Esophagus (tissue), 2 donors: ENCODE data around the gene BHLHA9. TPM values are rescaled to one million over a fixed set of nuclear protein-coding genes. Genes with fewer than 3 reads are reported as not detected.

Experiments
- H3K27ac ChIP-seq, 2 donors: one replicate each; pipeline ENCODE4 v1.5.1; 2013; ENCODE audit warnings: low read depth in 2 of 2, mild to moderate bottlenecking in 2 of 2, inconsistent platforms in 1 of 2, low read length in 1 of 2, moderate library complexity in 1 of 2
- H3K27me3 ChIP-seq, 2 donors: one replicate each; pipeline ENCODE4 v1.6.1; 2013; ENCODE audit warnings: low read length in 2 of 2, control low read depth in 1 of 2, mild to moderate bottlenecking in 1 of 2; ENCODE audit not compliant: insufficient read depth in 2 of 2, control insufficient read depth in 1 of 2
- H3K36me3 ChIP-seq, 2 donors: one replicate each; pipeline ENCODE4 v1.6.1; 2013; ENCODE audit warnings: low read length in 1 of 2; ENCODE audit not compliant: control insufficient read depth in 2 of 2, insufficient read depth in 2 of 2
- H3K4me1 ChIP-seq, 2 donors: one replicate each; pipeline ENCODE4 v1.6.1; 2013; ENCODE audit warnings: low read length in 1 of 2; ENCODE audit not compliant: control insufficient read depth in 2 of 2, insufficient read depth in 2 of 2
- H3K4me3 ChIP-seq, 2 donors: one replicate each; pipeline ENCODE4 v1.5.1; 2013; ENCODE audit warnings: low read length in 2 of 2, mild to moderate bottlenecking in 2 of 2, low read depth in 1 of 2, moderate library complexity in 1 of 2
- H3K9me3 ChIP-seq, 2 donors: one replicate each; pipeline ENCODE4 v1.6.1; 2013; ENCODE audit warnings: mild to moderate bottlenecking in 2 of 2, low read depth in 1 of 2, low read length in 1 of 2, moderate library complexity in 1 of 2; ENCODE audit not compliant: control insufficient read depth in 2 of 2, insufficient read depth in 1 of 2
- WGBS, 2 donors: extraction: QIAGEN DNeasy Blood & Tissue Kit; methylation state at CpG; one replicate each; pipeline ENCODE4 v1.1.7; 2013; 5-methylcytosine and 5-hydroxymethylcytosine counted together
- polyA plus RNA-seq, 2 donors: library from polyadenylated mRNA; stranded (reverse); fragments of 200-250 nt; gene quantifications; one replicate each; pipeline ENCODE4 v1.2.3, GENCODE V29; 2013
- donor health status: healthy with polysubstance abuse.
- donor health status: Bipolar disorder and iron deficiency.

The BHLHA9 gene
- polyA plus RNA-seq, 2 donors, result not detected

GRCh38 chr17:1290676-1291075 is 20.4 kb downstream of the BHLHA9 start:
- Histone ChIP-seq H3K9me3 (peaks cover 0 to 2% of the 10 kb centered on the region in 2 donors), H3K27me3 (no peaks in the 10 kb centered on the region)
- WGBS, 2 donors, result 93 to 95% methylated on average over 13 of the region's 13 CpGs

GRCh38 chr17:1294157-1294717 is 24.0 kb downstream of the BHLHA9 start:
- WGBS, 2 donors, result 62 to 71% methylated on average over 12 of the region's 12 CpGs
- Histone ChIP-seq H3K36me3 (no peaks in the 10 kb centered on the region), H3K9me3 (no peaks in the 10 kb centered on the region), H3K27me3 (no peaks in the 10 kb centered on the region), H3K27ac (no peak overlapping the region), H3K4me3 (no peak overlapping the region), H3K4me1 (peaks cover 0 to 3% of the 10 kb centered on the region in 2 donors)

More at GRCh38 chr17:1290676-1291075, 20.4 kb downstream of the BHLHA9 start:
- no peaks in the 10 kb centered on the region for H3K4me1 ChIP-seq
- H3K36me3 ChIP-seq, result no peaks in the 10 kb centered on the region
- no peak overlapping the region for H3K27ac ChIP-seq
- no peak overlapping the region for H3K4me3 ChIP-seq

- Histone ChIP-seq H3K36me3 (no peaks in the 10 kb centered on the region), H3K4me3 (no peak overlapping the region), H3K4me1 (peaks cover 0 to 3% of the 10 kb centered on the region in 2 donors), H3K9me3 (no peaks in the 10 kb centered on the region), H3K27ac (no peak overlapping the region), H3K27me3 (no peaks in the 10 kb centered on the region)
- 14 to 15% methylated on average over 24 of the region's 24 CpGs for WGBS, 2 donors
Observed at GRCh38 chr17:1298606-1299005, 28.4 kb downstream of the BHLHA9 start.

DNA sequence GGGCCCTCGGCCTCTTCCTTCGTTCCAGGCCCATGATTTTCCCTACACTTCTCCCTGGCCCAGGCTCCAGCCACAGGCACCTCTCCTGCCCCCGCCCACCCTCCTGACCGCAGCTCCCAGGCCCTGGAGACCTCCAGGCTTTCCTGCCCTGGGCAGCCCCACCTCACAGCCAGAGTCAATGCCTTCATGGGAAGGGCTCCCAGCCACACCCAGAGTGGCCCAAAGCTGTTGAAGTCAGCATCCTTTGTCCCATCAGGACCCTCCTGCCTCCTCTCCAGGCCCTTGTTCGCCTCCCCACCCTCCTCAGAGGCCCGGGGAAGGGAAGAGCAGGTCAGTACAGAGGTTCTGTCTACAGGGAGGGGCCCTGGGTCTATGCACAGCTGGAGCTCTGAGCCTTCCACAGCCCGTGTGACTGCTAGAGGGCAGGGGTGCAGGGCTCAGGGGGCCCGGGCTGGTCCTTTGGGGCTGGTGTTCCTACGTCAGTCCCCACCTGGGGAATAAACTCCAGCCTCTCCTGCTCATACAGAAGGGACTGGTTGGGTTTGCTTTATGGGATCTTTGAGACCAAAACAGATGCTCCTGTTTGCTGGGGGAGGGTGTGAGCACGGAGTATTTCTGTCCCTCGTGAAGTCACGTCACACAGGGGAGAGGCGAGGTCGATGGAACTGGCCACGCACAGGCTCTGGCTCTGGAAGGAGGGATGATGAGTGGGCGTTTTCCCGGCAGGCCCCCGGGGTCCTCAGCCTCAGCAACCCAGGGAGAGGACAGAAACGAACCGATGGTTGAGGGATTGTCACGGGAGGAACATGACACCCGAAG is 29.5 kb downstream of the BHLHA9 start:
- no peaks in the 10 kb centered on the region for H3K27me3 ChIP-seq
- no peaks in the 10 kb centered on the region for H3K9me3 ChIP-seq
- 78 to 79% methylated on average over 22 of the region's 22 CpGs for WGBS, 2 donors
- no peak overlapping the region for H3K27ac ChIP-seq
- H3K36me3 ChIP-seq, result no peaks in the 10 kb centered on the region
- no peak overlapping the region for H3K4me3 ChIP-seq
- H3K4me1 ChIP-seq, result peaks cover 0 to 3% of the 10 kb centered on the region in 2 donors

DNA sequence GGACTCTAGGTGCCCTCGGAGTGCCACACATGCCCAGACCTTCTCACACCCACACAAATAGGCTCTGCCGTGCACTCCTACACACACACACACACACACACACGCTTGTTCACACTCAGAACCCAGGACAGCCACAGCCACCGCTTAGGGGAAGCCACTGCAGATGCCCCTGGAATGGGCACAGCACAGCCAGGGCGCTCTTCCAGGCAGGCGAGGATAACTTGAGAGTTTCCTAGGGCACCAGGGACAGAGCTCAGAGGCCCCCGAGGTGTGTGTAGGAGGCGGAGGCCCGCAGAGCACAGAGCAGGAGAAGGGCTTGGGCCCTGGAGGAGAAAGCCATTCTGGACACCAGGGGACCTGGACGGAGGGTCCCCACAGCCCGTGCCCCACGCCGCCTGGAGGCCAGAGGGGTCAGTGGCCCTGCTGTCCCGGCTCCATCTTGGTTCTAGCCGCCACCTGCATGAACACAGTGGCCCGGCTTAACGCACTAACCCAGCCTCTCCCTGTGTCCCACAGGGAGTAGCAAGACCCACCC is 30.2 kb downstream of the BHLHA9 start:
- Histone ChIP-seq H3K36me3 (no peaks in the 10 kb centered on the region), H3K4me1 (peaks cover 0 to 3% of the 10 kb centered on the region in 2 donors), H3K4me3 (no peak overlapping the region), H3K27me3 (no peaks in the 10 kb centered on the region), H3K27ac (no peak overlapping the region), H3K9me3 (no peaks in the 10 kb centered on the region)
- WGBS, 2 donors, result 85 to 87% methylated on average over 17 of the region's 17 CpGs

GRCh38 chr17:1301546-1301945 is 31.3 kb downstream of the BHLHA9 start:
- H3K36me3 ChIP-seq, result no peaks in the 10 kb centered on the region
- WGBS, 2 donors, result 69 to 78% methylated on average over 14 of the region's 14 CpGs
- H3K4me3 ChIP-seq, result no peak overlapping the region
- no peak overlapping the region for H3K27ac ChIP-seq
- H3K9me3 ChIP-seq, result no peaks in the 10 kb centered on the region
- no peaks in the 10 kb centered on the region for H3K27me3 ChIP-seq
- peaks cover 0 to 3% of the 10 kb centered on the region in 2 donors for H3K4me1 ChIP-seq

GRCh38 chr17:1302761-1303160 is 32.5 kb downstream of the BHLHA9 start:
- H3K27me3 ChIP-seq, result no peaks in the 10 kb centered on the region
- WGBS, 2 donors, result 83 to 86% methylated on average over 18 of the region's 18 CpGs
- no peak overlapping the region for H3K27ac ChIP-seq
- H3K4me3 ChIP-seq, result no peak overlapping the region
- no peaks in the 10 kb centered on the region for H3K36me3 ChIP-seq
- no peaks in the 10 kb centered on the region for H3K9me3 ChIP-seq
- peaks cover 0 to 3% of the 10 kb centered on the region in 2 donors for H3K4me1 ChIP-seq

- 81 to 82% methylated on average over 5 of the region's 5 CpGs for WGBS, 2 donors
Observed at GRCh38 chr17:1304522-1304921, 34.3 kb downstream of the BHLHA9 start.

GRCh38 chr17:1304962-1305563 is 34.8 kb downstream of the BHLHA9 start:
- Histone ChIP-seq H3K36me3 (no peaks in the 10 kb centered on the region), H3K27ac (no peak overlapping the region), H3K27me3 (no peaks in the 10 kb centered on the region), H3K4me1 (no peaks in the 10 kb centered on the region), H3K4me3 (no peak overlapping the region), H3K9me3 (no peaks in the 10 kb centered on the region)
- WGBS, 2 donors, result 81 to 85% methylated on average over 19 of the region's 19 CpGs

More at GRCh38 chr17:1304522-1304921, 34.3 kb downstream of the BHLHA9 start:
- Histone ChIP-seq H3K4me3 (no peak overlapping the region), H3K4me1 (no peaks in the 10 kb centered on the region), H3K27ac (no peak overlapping the region), H3K27me3 (no peaks in the 10 kb centered on the region), H3K36me3 (no peaks in the 10 kb centered on the region), H3K9me3 (no peaks in the 10 kb centered on the region)
